H1 (cell line): Measurements from ENCODE around the gene SLC25A47. TPM values are rescaled to one million over a fixed set of nuclear protein-coding genes. Genes with fewer than 3 reads are reported as not detected.

Source experiments
- CTCF ChIA-PET: fragments of 300-600 bp; sonication (Branson Sonifier 250); formaldehyde crosslinking; loops from one replicate; lab custom pipeline; 2021; ENCODE audit not compliant: partially characterized antibody; lab: Charles Lee
- POLR2A ChIA-PET: fragments of 300-600 bp; sonication (Branson Sonifier 250); formaldehyde crosslinking; loops from one replicate; lab custom pipeline; 2021; ENCODE audit warnings: inconsistent platforms; ENCODE audit not compliant: partially characterized antibody; lab: Charles Lee
- DNase-seq, 2 experiments: peaks; one replicate each; pipeline versions ENCODE4 v3.0.0 to v3.0.0-alpha.2; 2010 to 2022; ENCODE audit warnings: low spot score in 2 of 2, low read depth in 1 of 2, mixed read lengths in 1 of 2
- FAIRE-seq: peaks from 2 replicates; lab custom pipeline; 2011; peaks lifted over from hg19 to GRCh38; lab: Jason Lieb, UNC
- H2AFZ ChIP-seq: 2 replicates; pipeline ENCODE4 v1.8.1; 2012; ENCODE audit warnings: low read length, inconsistent platforms
- H2AK5ac ChIP-seq: 2 replicates; pipeline ENCODE4 v1.6.1; 2013; ENCODE audit warnings: low read depth, low read length
- H2BK120ac ChIP-seq: replicated peaks from 2 replicates; pipeline ENCODE3; 2013; ENCODE audit warnings: low read depth, low read length, inconsistent platforms
- H2BK12ac ChIP-seq: 2 replicates; pipeline ENCODE4 v1.6.1; 2013; ENCODE audit warnings: low read depth, low read length
- H2BK15ac ChIP-seq: 2 replicates; pipeline ENCODE4 v1.6.1; 2013; ENCODE audit warnings: low read length
- H2BK20ac ChIP-seq: 2 replicates; pipeline ENCODE4 v1.6.1; 2013; ENCODE audit warnings: low read length
- H2BK5ac ChIP-seq: 2 replicates; pipeline ENCODE4 v1.6.1; 2013; ENCODE audit warnings: low read depth, low read length
- H3K14ac ChIP-seq: 2 replicates; pipeline ENCODE4 v1.6.1; 2013; ENCODE audit warnings: inconsistent platforms; ENCODE audit not compliant: insufficient read length
- H3K18ac ChIP-seq: 2 replicates; pipeline ENCODE4 v1.6.1; 2013; ENCODE audit warnings: low read length; ENCODE audit errors: extremely low read depth
- H3K23ac ChIP-seq: 2 replicates; pipeline ENCODE4 v1.6.1; 2013; ENCODE audit warnings: inconsistent platforms; ENCODE audit not compliant: insufficient read length
- H3K23me2 ChIP-seq: 2 replicates; pipeline ENCODE4 v1.6.1; 2013; ENCODE audit warnings: low read depth, low read length
- H3K27ac ChIP-seq: 2 replicates; pipeline ENCODE4 v1.6.1; 2011; ENCODE audit warnings: low read depth, low read length, inconsistent platforms
- H3K27me3 ChIP-seq, 4 experiments: replicated peaks in 1 of 4; 1 replicate in 1 of 4; 2 replicates in 3 of 4; pipeline versions ENCODE4 v1.6.1 to v1.8.1; 2011 to 2013; ENCODE audit warnings: low read length in 3 of 4, mild to moderate bottlenecking in 3 of 4, inconsistent platforms in 2 of 4, mixed read lengths in 2 of 4, moderate library complexity in 1 of 4; ENCODE audit not compliant: control insufficient read depth in 3 of 4, insufficient read depth in 3 of 4; ENCODE audit errors: extremely low read depth in 1 of 4
- H3K36me3 ChIP-seq, 4 experiments: 2 replicates each; pipeline versions ENCODE4 v1.6.1 to v1.8.1; 2011 to 2013; ENCODE audit warnings: mild to moderate bottlenecking in 4 of 4, low read length in 3 of 4, moderate library complexity in 2 of 4, control low read depth in 1 of 4, inconsistent platforms in 1 of 4; ENCODE audit not compliant: insufficient read depth in 4 of 4, control insufficient read depth in 2 of 4
- H3K4ac ChIP-seq: replicated peaks from 2 replicates; pipeline ENCODE3; 2013; ENCODE audit warnings: low read length, low read depth, mixed read lengths, inconsistent platforms; ENCODE audit not compliant: insufficient read length
- H3K4me1 ChIP-seq, 4 experiments: replicated peaks in 1 of 4; 1 replicate in 1 of 4; 2 replicates in 3 of 4; pipeline versions ENCODE4 v1.6.1 to v1.8.1; 2011 to 2013; ENCODE audit warnings: low read length in 3 of 4, inconsistent platforms in 2 of 4, mixed read lengths in 1 of 4; ENCODE audit not compliant: insufficient read depth in 4 of 4, control insufficient read depth in 3 of 4
- H3K4me2 ChIP-seq, 2 experiments: 2 replicates each; pipeline versions ENCODE4 v1.6.1 to v1.8.1; 2011 to 2013; ENCODE audit warnings: low read depth in 2 of 2, low read length in 2 of 2, control low read depth in 1 of 2, inconsistent platforms in 1 of 2, mild to moderate bottlenecking in 1 of 2; ENCODE audit not compliant: insufficient read depth in 1 of 2
- H3K4me3 ChIP-seq, 4 experiments: fragments of 200-600, 300-600 bp in 1 of 4; sonication (generic), shearing (Covaris generic), sonication (Bioruptor Twin) in 1 of 4; 2 replicates each; pipeline versions ENCODE4 v1.5.1 to v1.8.1; 2011 to 2016; ENCODE audit warnings: low read length in 4 of 4, low read depth in 3 of 4, control low read depth in 2 of 4, inconsistent platforms in 2 of 4, mild to moderate bottlenecking in 2 of 4, mixed read lengths in 1 of 4, moderate library complexity in 1 of 4; ENCODE audit not compliant: insufficient read depth in 2 of 4; ENCODE audit errors: extremely low read depth in 1 of 4
- H3K56ac ChIP-seq: replicated peaks from 2 replicates; pipeline ENCODE3; 2013; ENCODE audit warnings: low read depth, mild to moderate bottlenecking, mixed read lengths, low read length, inconsistent platforms; ENCODE audit not compliant: insufficient read length
- H3K79me1 ChIP-seq: 2 replicates; pipeline ENCODE4 v1.6.1; 2013; ENCODE audit warnings: low read depth, low read length, control low read depth
- H3K79me2 ChIP-seq, 2 experiments: 2 replicates each; pipeline versions ENCODE4 v1.6.1 to v1.8.1; 2012 to 2013; ENCODE audit warnings: low read length in 2 of 2, mild to moderate bottlenecking in 2 of 2, inconsistent platforms in 1 of 2; ENCODE audit not compliant: insufficient read depth in 2 of 2, control insufficient read depth in 1 of 2
- H3K9ac ChIP-seq, 4 experiments: replicated peaks in 1 of 4; 1 replicate in 1 of 4; 2 replicates in 3 of 4; pipeline versions ENCODE4 v1.6.1 to v1.8.1; 2011 to 2013; ENCODE audit warnings: low read depth in 3 of 4, low read length in 3 of 4, control low read depth in 2 of 4, mild to moderate bottlenecking in 2 of 4, moderate library complexity in 2 of 4, inconsistent platforms in 1 of 4; ENCODE audit errors: extremely low read depth in 1 of 4
- H3K9me3 ChIP-seq, 2 experiments: 2 replicates each; pipeline versions ENCODE4 v1.6.1 to v1.8.1; 2012 to 2013; ENCODE audit warnings: mild to moderate bottlenecking in 2 of 2, moderate library complexity in 2 of 2, control low read depth in 1 of 2, inconsistent platforms in 1 of 2, low read depth in 1 of 2, low read length in 1 of 2, mixed read lengths in 1 of 2; ENCODE audit not compliant: insufficient read depth in 2 of 2
- H4K20me1 ChIP-seq, 2 experiments: replicated peaks in 1 of 2; 2 replicates each; pipeline versions ENCODE3 to v1.8.1; 2011 to 2013; ENCODE audit warnings: inconsistent platforms in 2 of 2, low read length in 2 of 2, mild to moderate bottlenecking in 1 of 2; ENCODE audit not compliant: insufficient read depth in 2 of 2, control insufficient read depth in 1 of 2
- H4K5ac ChIP-seq: 2 replicates; pipeline ENCODE4 v1.6.1; 2013; ENCODE audit warnings: low read length, low read depth, mixed read lengths, inconsistent platforms; ENCODE audit not compliant: insufficient read length
- H4K8ac ChIP-seq: 2 replicates; pipeline ENCODE4 v1.8.0; 2013; ENCODE audit warnings: mild to moderate bottlenecking, moderate library complexity, low read length, inconsistent platforms; ENCODE audit not compliant: insufficient read depth; ENCODE audit errors: extremely low read depth
- H4K91ac ChIP-seq: replicated peaks from 2 replicates; pipeline ENCODE3; 2013; ENCODE audit warnings: low read length, mixed read lengths, inconsistent platforms; ENCODE audit not compliant: insufficient read length
- BACH1 ChIP-seq: IDR thresholded peaks from 2 replicates; pipeline ENCODE4 v1.6.1; 2012; ENCODE audit warnings: low read length, improper control_type of control experiment
- BRCA1 ChIP-seq: IDR thresholded peaks from 2 replicates; pipeline ENCODE4 v1.6.1; 2012; ENCODE audit warnings: low read depth, low read length, improper control_type of control experiment
- SIX5 ChIP-seq: IDR thresholded peaks from 2 replicates; pipeline ENCODE4 v1.6.1; 2011; ENCODE audit warnings: mild to moderate bottlenecking, low read depth, low read length
- SP2 ChIP-seq: IDR thresholded peaks from 2 replicates; pipeline ENCODE4 v1.6.1; 2012; ENCODE audit warnings: mild to moderate bottlenecking, low read length, inconsistent platforms
- SRF ChIP-seq: IDR thresholded peaks from 2 replicates; pipeline ENCODE4 v1.6.1; 2011; ENCODE audit warnings: mild to moderate bottlenecking, low read depth, low read length, moderate library complexity
- TAF1 ChIP-seq: IDR thresholded peaks from 2 replicates; pipeline ENCODE4 v1.6.1; 2011; ENCODE audit warnings: mild to moderate bottlenecking, low read depth, low read length
- TBP ChIP-seq: IDR thresholded peaks from 2 replicates; pipeline ENCODE4 v1.6.1; 2011; ENCODE audit warnings: low read depth, low read length, improper control_type of control experiment
- WGBS, 2 experiments: shearing (Covaris generic) in 1 of 2; methylation state at CpG; one replicate each; pipeline versions ENCODE4 v1.1.6 to v1.1.7; 2013 to 2015; ENCODE audit warnings: low lambda C conversion rate in 2 of 2, mixed read lengths in 2 of 2, inconsistent platforms in 1 of 2, low coverage in 1 of 2, missing lambda C conversion rate in 1 of 2; ENCODE audit not compliant: insufficient replicate concordance in 2 of 2, insufficient coverage in 1 of 2, insufficient read length in 1 of 2; ENCODE audit errors: extremely low coverage in 1 of 2, missing lambda C conversion rate in 1 of 2; 5-methylcytosine and 5-hydroxymethylcytosine counted together
- polyA plus RNA-seq, 7 experiments: library from polyadenylated mRNA; depleted of rRNA in 3 of 7; stranded (reverse) in 5 of 7; unstranded in 2 of 7; fragments of >200 nt in 5 of 7; fragments of 200-250 nt in 2 of 7; gene quantifications; 1 replicate in 5 of 7; 2 replicates in 1 of 7; 4 replicates in 1 of 7; pipeline versions ENCODE4 v1.2.1 to v1.2.3, GENCODE V29; 2011 to 2013; ENCODE audit warnings: missing spikeins in 2 of 7, mixed read lengths in 2 of 7
- total RNA-seq: library from RNA; stranded (reverse); fragmentation: NEBNext Ultra II Directional; extraction: Animal tissue kit (Norgen Biotek cat#: 25700); gene quantifications from 2 replicates; pipeline ENCODE4 v1.2.1, GENCODE V29; 2021

The SLC25A47 gene
- total and polyA plus RNA-seq, 2 of the 8 experiments (the other 6 are each of a cell fraction or from before 2014, with no cell fraction given), result not detected

DNA sequence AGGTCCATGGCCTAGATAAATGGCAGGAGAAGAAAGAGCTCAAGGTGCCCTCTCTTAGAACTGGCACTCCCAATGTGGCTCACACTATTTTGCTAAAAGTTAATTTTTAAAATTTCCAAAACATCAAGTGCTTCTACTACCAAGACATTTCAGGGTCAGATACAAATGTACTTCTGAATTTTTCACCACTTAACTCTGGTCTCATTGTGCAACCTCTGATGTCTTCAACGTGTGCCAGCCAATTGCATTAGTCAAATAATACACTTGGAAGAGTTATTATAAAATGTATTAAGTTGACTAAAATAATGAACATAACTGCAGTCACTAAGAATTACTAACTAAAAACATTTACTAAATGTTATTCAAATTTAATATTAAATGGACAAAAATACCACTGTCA lies 41.3 kb downstream of the SLC25A47 start:
- no peak overlapping the region for H3K4me3 ChIP-seq
- H3K79me2 ChIP-seq, result no peaks in the 10 kb centered on the region
- H2BK12ac ChIP-seq, result no peak overlapping the region
- H3K79me1 ChIP-seq, result no peaks in the 10 kb centered on the region
- H2AK5ac ChIP-seq, result no peak overlapping the region
- no peak overlapping the region for H2BK20ac ChIP-seq
- H3K4me1 ChIP-seq, result no peaks in the 10 kb centered on the region
- H3K4me2 ChIP-seq, result no peak overlapping the region
- POLR2A ChIA-PET, result interaction anchor here (1.0 to 10.8 kb wide), 8 partner anchors 9 to 58 kb away, joined by 3 to 129 read pairs (median 28); partner anchors contain the start of genes SLC25A29 and SLC25A47
- no peak overlapping the region for H3K27ac ChIP-seq
- CTCF ChIA-PET, result interaction anchor here (1.1 to 1.6 kb wide), 4 partner anchors 11 to 83 kb away, joined by 3 to 4 read pairs (median 4); a partner anchor contains a TSS
- TF ChIP-seq SRF (no peak), SIX5 (no peak), SP2 (no peak), BRCA1 (no peak), TAF1 (no peak), TBP (no peak), BACH1 (no peak)
- H3K9ac ChIP-seq, result no peak overlapping the region
- no peaks in the 10 kb centered on the region for H4K20me1 ChIP-seq
- H3K36me3 ChIP-seq, result peaks cover 15 to 86% (median 57%) of the 10 kb centered on the region in 4 experiments
- H2BK120ac ChIP-seq, result no peak overlapping the region
- no peak overlapping the region for H3K14ac ChIP-seq
- DNase-seq (no peak), FAIRE-seq (no peak)
- H2BK15ac ChIP-seq, result no peak overlapping the region
- no peaks in the 10 kb centered on the region for H3K23me2 ChIP-seq
- no peak overlapping the region for H4K5ac ChIP-seq
- H2BK5ac ChIP-seq, result no peak overlapping the region
- H2AFZ ChIP-seq, result no peak overlapping the region
- H3K23ac ChIP-seq, result no peak overlapping the region
- H4K8ac ChIP-seq, result no peak overlapping the region
- H3K56ac ChIP-seq, result no peak overlapping the region
- H4K91ac ChIP-seq, result no peak overlapping the region
- 90% methylated on average over 1 of the region's 1 CpG; no CpG with 5 or more reads in 1 of the 2 experiments for WGBS, 2 experiments
- H3K9me3 ChIP-seq, result no peaks in the 10 kb centered on the region
- H3K18ac ChIP-seq, result no peak overlapping the region
- no peaks in the 10 kb centered on the region for H3K27me3 ChIP-seq
- H3K4ac ChIP-seq, result no peak overlapping the region
